ENCODE results near the gene DENND2D. TPM values are rescaled to one million over a fixed set of nuclear protein-coding genes. Genes with fewer than 3 reads are reported as not detected.
A peak's percentile ranks its signal among the peaks of the same experiment; 100 is the strongest.

DENND2D gene
- total RNA-seq, 2 experiments from 2014 or later, result 60.7 to 62.0 TPM

DNA sequence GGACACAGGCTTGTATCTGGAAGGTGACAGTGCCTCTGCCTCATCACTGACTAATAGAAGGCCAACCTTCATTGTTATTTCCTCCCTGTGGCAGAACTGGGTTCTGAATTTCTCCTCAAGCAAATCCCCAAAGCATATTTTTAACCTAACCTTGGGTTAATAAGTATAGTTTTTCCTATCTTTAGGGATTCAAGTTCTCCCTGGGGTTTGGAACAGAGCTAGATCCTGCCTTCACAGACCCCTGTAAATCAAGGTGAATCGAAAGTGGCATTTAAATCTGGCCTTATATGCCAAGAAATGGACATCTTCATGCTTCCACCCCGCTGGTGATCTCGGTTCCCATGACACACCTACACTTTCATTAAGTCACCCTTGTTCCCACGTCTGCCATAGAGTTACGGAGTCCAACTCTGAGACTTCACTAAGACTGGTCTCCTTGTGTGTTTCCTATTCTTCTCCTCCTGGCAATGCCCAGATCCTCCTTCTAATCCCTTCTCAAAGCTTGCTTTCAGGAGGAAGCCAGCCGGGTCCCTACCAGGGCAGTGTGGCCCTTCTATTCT lies 22.8 kb upstream of the DENND2D start:
- H3K4me1 ChIP-seq (ENCODE audit: insufficient read depth, low read length), result peaks cover 91% of the 10 kb centered on the region
- intact Hi-C loops (cut with DNase I, micrococcal nuclease), result loop anchor here (1.0 to 10.0 kb wide), 11 partner anchors 20 to 544 kb away; partner anchors contain the start of gene CD53 (in 1 of the 2)
- TF ChIP-seq, protein P1, sequence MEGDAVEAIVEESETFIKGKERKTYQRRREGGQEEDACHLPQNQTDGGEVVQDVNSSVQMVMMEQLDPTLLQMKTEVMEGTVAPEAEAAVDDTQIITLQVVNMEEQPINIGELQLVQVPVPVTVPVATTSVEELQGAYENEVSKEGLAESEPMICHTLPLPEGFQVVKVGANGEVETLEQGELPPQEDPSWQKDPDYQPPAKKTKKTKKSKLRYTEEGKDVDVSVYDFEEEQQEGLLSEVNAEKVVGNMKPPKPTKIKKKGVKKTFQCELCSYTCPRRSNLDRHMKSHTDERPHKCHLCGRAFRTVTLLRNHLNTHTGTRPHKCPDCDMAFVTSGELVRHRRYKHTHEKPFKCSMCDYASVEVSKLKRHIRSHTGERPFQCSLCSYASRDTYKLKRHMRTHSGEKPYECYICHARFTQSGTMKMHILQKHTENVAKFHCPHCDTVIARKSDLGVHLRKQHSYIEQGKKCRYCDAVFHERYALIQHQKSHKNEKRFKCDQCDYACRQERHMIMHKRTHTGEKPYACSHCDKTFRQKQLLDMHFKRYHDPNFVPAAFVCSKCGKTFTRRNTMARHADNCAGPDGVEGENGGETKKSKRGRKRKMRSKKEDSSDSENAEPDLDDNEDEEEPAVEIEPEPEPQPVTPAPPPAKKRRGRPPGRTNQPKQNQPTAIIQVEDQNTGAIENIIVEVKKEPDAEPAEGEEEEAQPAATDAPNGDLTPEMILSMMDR (IDR thresholded peaks at IDR 0.05), result peak; percentile 42
- H3K9me3 Mint-ChIP-seq, result peaks cover 2% of the 10 kb centered on the region
- peak overlapping the region; percentile 70 to 88 for H3K27ac ChIP-seq (ENCODE audit: low read depth in 1 of 2, low read length in 2 of 2)
- ChIA-PET POLR2A (interaction anchor here (0.8 to 22.0 kb wide), 10 partner anchors 8 to 183 kb away, joined by 3 to 756 read pairs (median 5); partner anchors contain the start of gene DENND2D), CTCF (interaction anchor here (0.7 to 10.9 kb wide), 19 partner anchors 9 to 546 kb away, joined by 3 to 135 read pairs (median 4); partner anchors contain the start of genes ATP5PB, DENND2D and WDR77)
- no peaks in the 10 kb centered on the region for H3K36me3 ChIP-seq (ENCODE audit: insufficient read depth, low read length)
- H3K4me1 Mint-ChIP-seq (ENCODE audit: low read depth), result peaks cover 97% of the 10 kb centered on the region
- no peaks in the 10 kb centered on the region for H3K9me3 ChIP-seq (ENCODE audit: control insufficient read depth in 1 of 2, insufficient read depth in 1 of 2, low read length in 2 of 2)
- no peaks in the 10 kb centered on the region for H3K27me3 ChIP-seq (ENCODE audit: control insufficient read depth in 1 of 2, insufficient read depth in 2 of 2, low read length in 2 of 2)
- H3K4me3 Mint-ChIP-seq, result peak overlapping the region; percentile 85
- ATAC-seq (ENCODE audit: poor library complexity) (no peak), DNase-seq (peak in 1 of 14 experiments; percentile 6)
- no peaks in the 10 kb centered on the region for H3K27me3 Mint-ChIP-seq
- H3K27ac Mint-ChIP-seq, result peak overlapping the region; percentile 98
- H3K4me3 ChIP-seq (ENCODE audit: low read length), result no peak overlapping the region
- H3K36me3 Mint-ChIP-seq (ENCODE audit: low read depth), result peaks cover 3% of the 10 kb centered on the region

DNA sequence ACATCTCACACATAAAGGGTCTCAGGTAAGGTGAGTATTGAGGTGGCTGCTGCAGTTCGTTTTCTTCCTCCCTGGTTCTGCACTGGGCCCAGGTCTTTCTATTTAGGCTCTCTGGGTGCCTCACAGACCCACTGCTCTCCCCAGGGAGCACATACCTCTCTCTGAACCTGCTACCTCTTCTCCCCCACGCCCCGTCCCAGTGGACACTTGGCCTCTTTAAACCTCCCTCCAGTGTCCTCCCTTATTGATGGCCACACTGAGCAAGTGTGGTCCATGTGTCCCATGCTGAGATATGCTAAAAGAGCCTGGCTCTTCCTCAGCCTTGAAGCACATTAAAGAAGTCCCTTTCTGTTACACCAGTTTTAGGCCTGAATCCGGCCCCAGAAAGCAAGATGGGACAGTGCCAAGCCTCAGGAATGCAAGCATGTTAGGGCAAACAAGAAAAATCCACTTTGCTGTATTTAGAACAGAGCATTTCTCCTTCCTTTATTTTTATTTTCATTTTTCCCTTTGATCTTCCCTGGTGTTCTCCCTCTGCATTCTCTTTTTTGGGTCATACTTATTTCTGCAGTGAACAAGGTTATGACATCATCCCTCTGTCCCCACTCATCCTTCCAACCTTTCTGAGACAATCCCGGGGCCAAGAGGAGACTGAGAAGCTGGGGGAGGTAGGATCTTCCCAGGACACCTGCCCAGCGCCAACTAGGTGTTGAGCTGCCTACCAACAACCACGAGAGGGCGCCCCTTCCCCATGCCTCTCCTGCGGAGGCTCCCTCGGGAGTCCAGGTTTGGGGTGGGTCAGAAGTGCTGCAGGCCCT lies 22.1 kb upstream of the DENND2D start:
- ATAC-seq (ENCODE audit: poor library complexity) (peak; percentile 21), DNase-seq (peak; percentile 59 to 90 (median 74))
- ChIA-PET CTCF (interaction anchor here (0.6 to 10.9 kb wide), 21 partner anchors 8 to 547 kb away, joined by 3 to 135 read pairs (median 4); partner anchors contain the start of genes ATP5PB, DENND2D and WDR77), POLR2A (interaction anchor here (0.8 to 22.0 kb wide), 12 partner anchors 8 to 184 kb away, joined by 3 to 756 read pairs (median 5); partner anchors contain the start of gene DENND2D)
- Histone ChIP-seq H3K4me3 (ENCODE audit: low read length) (peak overlapping the region; percentile 42), H3K4me1 (ENCODE audit: insufficient read depth, low read length) (peaks cover 91% of the 10 kb centered on the region), H3K27me3 (ENCODE audit: control insufficient read depth in 1 of 2, insufficient read depth in 2 of 2, low read length in 2 of 2) (no peaks in the 10 kb centered on the region), H3K36me3 (ENCODE audit: insufficient read depth, low read length) (no peaks in the 10 kb centered on the region), H3K27ac (ENCODE audit: low read depth in 1 of 2, low read length in 2 of 2) (peak overlapping the region; percentile 70 to 88), H3K9me3 (ENCODE audit: control insufficient read depth in 1 of 2, insufficient read depth in 1 of 2, low read length in 2 of 2) (no peaks in the 10 kb centered on the region)
- Mint-ChIP-seq H3K27ac (peak overlapping the region; percentile 98), H3K36me3 (ENCODE audit: low read depth) (peaks cover 3% of the 10 kb centered on the region), H3K4me3 (peak overlapping the region; percentile 85), H3K27me3 (no peaks in the 10 kb centered on the region), H3K4me1 (ENCODE audit: low read depth) (peaks cover 97% of the 10 kb centered on the region), H3K9me3 (peaks cover 5% of the 10 kb centered on the region)
- intact Hi-C loops (cut with DNase I, micrococcal nuclease), result loop anchor here (1.0 to 10.0 kb wide), 11 partner anchors 20 to 545 kb away; partner anchors contain the start of gene CD53 (in 1 of the 2)
- TF ChIP-seq, protein P1 (IDR thresholded peaks at IDR 0.05), result peak; percentile 93

DNA sequence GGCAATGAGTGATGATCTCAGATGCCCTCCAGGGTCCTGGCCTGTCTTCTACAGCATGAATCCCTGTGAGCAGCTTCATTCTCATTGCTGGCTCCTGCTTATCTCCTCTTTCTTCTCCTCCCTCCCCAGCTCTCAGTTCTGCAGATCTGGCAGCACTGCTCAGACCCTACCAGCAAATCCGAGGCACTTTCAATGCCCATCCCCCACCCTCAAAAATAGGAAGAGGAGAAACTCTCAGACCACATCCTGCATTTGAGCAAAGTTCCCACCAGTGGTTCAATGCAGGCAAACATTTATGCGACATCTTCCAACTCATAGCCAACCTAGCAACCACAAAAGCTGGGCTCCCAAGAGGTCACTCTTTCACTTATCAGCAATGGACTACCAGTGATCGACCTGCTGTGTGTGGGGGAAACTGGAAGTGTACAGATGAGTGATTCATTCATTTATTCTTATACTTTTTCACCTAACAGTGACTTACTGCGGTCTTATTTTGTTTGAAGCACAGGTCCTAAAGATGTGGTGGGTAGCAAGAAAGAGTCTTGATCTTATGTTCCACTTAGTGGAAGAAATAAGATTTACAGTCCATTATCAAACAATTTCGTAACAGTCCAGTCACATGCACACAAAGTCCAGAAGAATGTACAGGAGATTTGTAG lies 21.3 kb upstream of the DENND2D start:
- TF ChIP-seq, protein P1 (IDR thresholded peaks at IDR 0.05), result no peak
- peaks cover 97% of the 10 kb centered on the region for H3K4me1 Mint-ChIP-seq (ENCODE audit: low read depth)
- peak overlapping the region; percentile 98 for H3K27ac Mint-ChIP-seq
- peak overlapping the region; percentile 85 for H3K4me3 Mint-ChIP-seq
- Histone ChIP-seq H3K4me1 (ENCODE audit: insufficient read depth, low read length) (peaks cover 91% of the 10 kb centered on the region), H3K27ac (ENCODE audit: low read depth in 1 of 2, low read length in 2 of 2) (peak overlapping the region; percentile 70 to 88), H3K27me3 (ENCODE audit: control insufficient read depth in 1 of 2, insufficient read depth in 2 of 2, low read length in 2 of 2) (no peaks in the 10 kb centered on the region), H3K36me3 (ENCODE audit: insufficient read depth, low read length) (no peaks in the 10 kb centered on the region), H3K9me3 (ENCODE audit: control insufficient read depth in 1 of 2, insufficient read depth in 1 of 2, low read length in 2 of 2) (no peaks in the 10 kb centered on the region), H3K4me3 (ENCODE audit: low read length) (peak overlapping the region; percentile 42)
- H3K27me3 Mint-ChIP-seq, result no peaks in the 10 kb centered on the region
- intact Hi-C loops (cut with DNase I, micrococcal nuclease), result loop anchor here (1.0 to 10.0 kb wide), 9 partner anchors 19 to 548 kb away; partner anchors contain the start of genes ATP5PB (in 1 of the 2), CD53 (in 1 of the 2) and WDR77 (in 1 of the 2)
- peak in 9 of 14 experiments; percentile 45 to 88 (median 65) for DNase-seq
- H3K9me3 Mint-ChIP-seq, result peaks cover 5% of the 10 kb centered on the region
- ATAC-seq (ENCODE audit: poor library complexity), result peak; percentile 41
- ChIA-PET CTCF (interaction anchor here (0.6 to 10.9 kb wide), 5 partner anchors 9 to 231 kb away, joined by 3 to 135 read pairs (median 3); partner anchors contain the start of gene DENND2D), POLR2A (interaction anchor here (1.0 to 22.0 kb wide), 8 partner anchors 15 to 184 kb away, joined by 4 to 756 read pairs (median 6); partner anchors contain the start of genes CEPT1, DENND2D and DRAM2)
- H3K36me3 Mint-ChIP-seq (ENCODE audit: low read depth), result peaks cover 3% of the 10 kb centered on the region
